Measurements from ENCODE around the gene GNS. TPM values are rescaled to one million over a fixed set of nuclear protein-coding genes. Genes with fewer than 3 reads are reported as not detected.
A peak's percentile ranks its signal among the peaks of the same experiment; 100 is the strongest.

The GNS gene
- total and polyA plus RNA-seq, 10 of the 15 experiments (the other 5 are each of a cell fraction or from before 2014, with no cell fraction given): 4.1 to 33.8 (median 19.1) TPM

GRCh38 chr12:64757771-64758170 lies 1.4 kb downstream of the GNS start (continued):
- TF ChIP-seq SPI1 (IDR thresholded peaks at IDR 0.05; ENCODE audit: borderline replicate concordance, insufficient read depth, low read depth, low read length): peak; percentile 89

GRCh38 chr12:64756376-64756775 lies 2.8 kb downstream of the GNS start:
- intact Hi-C loops (cut with micrococcal nuclease; ENCODE audit: unreplicated experiment) (loop anchor here (5.0 kb wide), 1 partner anchor 144 kb away; the partner anchor contains the start of gene RASSF3), in situ Hi-C loops (cut with MboI) (no loop called here)
- BruUV-seq (replicated peaks): no TSS peak

More at GRCh38 chr12:64756376-64756775, 2.8 kb downstream of the GNS start:
- H2AFZ ChIP-seq (ENCODE audit: control insufficient read depth, low read depth, low read length): no peak overlapping the region
- H3K36me3 ChIP-seq (ENCODE audit: control insufficient read depth in 2 of 2, insufficient read depth in 2 of 2, low read length in 1 of 2): no peaks in the 10 kb centered on the region
- 66% methylated on average over 2 of the region's 2 CpGs for WGBS (ENCODE audit: insufficient coverage, insufficient replicate concordance, low lambda C conversion rate, missing lambda C conversion rate)
- H4K20me1 ChIP-seq (ENCODE audit: control insufficient read depth, insufficient read depth): no peaks in the 10 kb centered on the region
- no peaks in the 10 kb centered on the region for H3K9me3 ChIP-seq (replicated peaks; ENCODE audit: control insufficient read depth, insufficient read depth, low read length)
- POLR2A ChIA-PET: interaction anchor here (0.6 to 1.2 kb wide), 2 partner anchors 128 to 1546 kb away, joined by 3 to 4 read pairs; partner anchors contain the start of gene HELB
- no peaks in the 10 kb centered on the region for H3K27me3 ChIP-seq (replicated peaks in 1 of 2; ENCODE audit: control insufficient read depth in 2 of 2, insufficient read depth in 2 of 2, low read length in 1 of 2)
- no peak overlapping the region for H3K27ac ChIP-seq (ENCODE audit: control insufficient read depth, insufficient read depth)
- H3K4me3 ChIP-seq: no peak overlapping the region
- ATAC-seq: peak; percentile 61
- H3K79me2 ChIP-seq (ENCODE audit: control insufficient read depth, insufficient read depth, low read length): peaks cover 6% of the 10 kb centered on the region
- peak; percentile 89 for FAIRE-seq
- peaks cover 8% of the 10 kb centered on the region for H3K4me1 ChIP-seq (ENCODE audit: control insufficient read depth, insufficient read depth, low read length)
- no peak overlapping the region for H3K9ac ChIP-seq (ENCODE audit: control insufficient read depth, insufficient read depth, low read length)
- RAD21 ChIA-PET (ENCODE audit: unreplicated experiment): interaction anchor here (0.6 kb wide), 2 partner anchors 180 to 426 kb away, joined by 3 read pairs; no protein-coding TSS in a partner anchor
- no peak for TF ChIP-seq HSF1 (IDR thresholded peaks at IDR 0.05; ENCODE audit: low read depth, low read length)
- peak; percentile 39; the same call in 1 of the 2 replicates for TF ChIP-seq CREB1 (IDR thresholded peaks at IDR 0.05; ENCODE audit: low read depth)
- TF ChIP-seq PBX3 (IDR thresholded peaks at IDR 0.05; ENCODE audit: insufficient replicate concordance, low read depth, low read length): no peak
- TF ChIP-seq JUNB (IDR thresholded peaks at IDR 0.05): no peak
- peak; percentile 18; the same call in 1 of the 2 replicates for TF ChIP-seq RUNX3 (IDR thresholded peaks at IDR 0.05; ENCODE audit: low read length)
- TF ChIP-seq NFYB (IDR thresholded peaks at IDR 0.05; ENCODE audit: insufficient read depth, low read depth, low read length): no peak
- no peak for TF ChIP-seq RAD21 (IDR thresholded peaks at IDR 0.05; ENCODE audit: insufficient read depth, low read depth, low read length)
- no peak for TF ChIP-seq CEBPZ (IDR thresholded peaks at IDR 0.05; ENCODE audit: low read depth, low read length)
- peak overlapping the region; percentile 59 for H3K4me2 ChIP-seq (ENCODE audit: control insufficient read depth, insufficient read depth)
- CTCF ChIA-PET: interaction anchor here (0.8 to 1.8 kb wide), 4 partner anchors 10 to 148 kb away, joined by 3 to 6 read pairs (median 3); no protein-coding TSS in a partner anchor
- SMC1A ChIA-PET (ENCODE audit: uncharacterized antibody, unreplicated experiment): interaction anchor here (0.6 to 2.0 kb wide), 15 partner anchors 10 to 906 kb away, joined by 3 to 5 read pairs (median 3); no protein-coding TSS in a partner anchor
- DNase-seq (ENCODE audit: low read depth, low spot score): no peak

All from GM12878 (cell line).